Erythroblast (primary cell): ENCODE data around the gene SLC26A3.

Experiments
- DNase-seq, 2 experiments: peaks; one replicate each; lab custom pipeline; 2025; lab: John Stamatoyannopoulos, UW
- GATA1 ChIP-seq: IDR thresholded peaks from 2 replicates; pipeline ENCODE4 v1.6.1; 2011; ENCODE audit warnings: low read depth, mild to moderate bottlenecking, control low read depth, low read length, moderate library complexity
- POLR2A ChIP-seq: IDR thresholded peaks from 2 replicates; pipeline ENCODE4 v1.6.1; 2011; ENCODE audit warnings: mild to moderate bottlenecking, low read length

Gene SLC26A3

GRCh38 chr7:107834401-107834800 is 31.4 kb upstream of the SLC26A3 start:
- peak; percentile 42 to 66 for DNase-seq
- TF ChIP-seq POLR2A (no peak), GATA1 (no peak)

- DNase-seq: peak; percentile 90 to 95
- TF ChIP-seq POLR2A: peak; percentile 85
- no peak for TF ChIP-seq GATA1
Measured at GRCh38 chr7:107833684-107834106, 30.7 kb upstream of the SLC26A3 start.

GRCh38 chr7:107830420-107830819 is 27.4 kb upstream of the SLC26A3 start:
- no peak for DNase-seq
- TF ChIP-seq GATA1 (no peak), POLR2A (no peak)

DNA sequence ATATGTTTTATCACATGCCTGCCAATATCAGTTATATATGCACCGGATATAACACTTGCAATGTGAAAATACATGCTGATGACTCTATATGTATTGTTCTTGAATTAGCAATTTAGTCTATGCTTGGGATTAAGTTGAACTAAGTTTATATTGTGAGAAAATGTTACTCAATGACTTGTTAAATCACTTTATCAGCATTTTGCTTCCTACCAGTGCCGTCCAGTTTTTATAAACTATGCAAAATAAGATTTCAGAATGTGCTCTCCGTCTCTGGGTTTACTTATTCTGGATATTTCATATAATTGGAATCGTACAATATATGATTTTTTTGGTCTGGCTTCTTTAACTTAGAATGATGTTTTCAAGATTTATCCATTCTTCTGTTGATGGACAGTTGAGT is 25.5 kb upstream of the SLC26A3 start:
- TF ChIP-seq GATA1: no peak
- TF ChIP-seq POLR2A: no peak
- no peak for DNase-seq

GRCh38 chr7:107827501-107827900 is 24.5 kb upstream of the SLC26A3 start:
- DNase-seq: no peak

GRCh38 chr7:107826451-107826850 is 23.4 kb upstream of the SLC26A3 start:
- TF ChIP-seq POLR2A (no peak), GATA1 (no peak)

More at GRCh38 chr7:107827501-107827900, 24.5 kb upstream of the SLC26A3 start:
- no peak for TF ChIP-seq GATA1
- no peak for TF ChIP-seq POLR2A

GRCh38 chr7:107824858-107825257 is 21.8 kb upstream of the SLC26A3 start:
- TF ChIP-seq GATA1 (no peak), POLR2A (no peak)
- no peak for DNase-seq

More at GRCh38 chr7:107826451-107826850, 23.4 kb upstream of the SLC26A3 start:
- DNase-seq: no peak

GRCh38 chr7:107818622-107819021 is 15.6 kb upstream of the SLC26A3 start:
- TF ChIP-seq POLR2A (no peak), GATA1 (no peak)
- DNase-seq: no peak

- no peak for TF ChIP-seq GATA1
- no peak for TF ChIP-seq POLR2A
- DNase-seq: no peak
Measured at GRCh38 chr7:107816011-107816566, 13.1 kb upstream of the SLC26A3 start.

GRCh38 chr7:107815254-107815882 is 12.3 kb upstream of the SLC26A3 start:
- no peak for DNase-seq
- TF ChIP-seq POLR2A: no peak
- TF ChIP-seq GATA1: no peak

DNA sequence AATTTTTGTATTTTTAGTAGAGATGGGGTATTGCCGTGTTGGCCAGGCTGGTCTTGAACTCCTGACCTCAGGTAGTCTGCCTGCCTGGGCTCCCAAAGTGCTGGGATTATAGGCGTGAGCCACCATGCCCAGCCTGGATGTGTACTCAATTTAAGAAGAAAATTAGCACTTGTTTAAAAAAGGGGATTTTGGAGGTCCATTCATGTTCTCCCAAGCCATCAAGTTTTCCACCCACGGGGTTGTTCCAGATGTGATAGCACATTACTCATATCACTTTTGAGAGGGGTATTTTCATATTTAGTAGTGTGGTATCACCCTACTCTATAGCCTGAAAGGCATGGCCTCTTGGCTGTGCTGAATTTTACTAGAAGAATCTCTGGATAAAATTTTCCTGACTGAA is 10.5 kb upstream of the SLC26A3 start:
- DNase-seq: no peak
- TF ChIP-seq POLR2A: no peak
- no peak for TF ChIP-seq GATA1

- DNase-seq: no peak
- TF ChIP-seq GATA1: no peak
- TF ChIP-seq POLR2A: no peak
Measured at GRCh38 chr7:107811934-107812333, 8.9 kb upstream of the SLC26A3 start.

DNA sequence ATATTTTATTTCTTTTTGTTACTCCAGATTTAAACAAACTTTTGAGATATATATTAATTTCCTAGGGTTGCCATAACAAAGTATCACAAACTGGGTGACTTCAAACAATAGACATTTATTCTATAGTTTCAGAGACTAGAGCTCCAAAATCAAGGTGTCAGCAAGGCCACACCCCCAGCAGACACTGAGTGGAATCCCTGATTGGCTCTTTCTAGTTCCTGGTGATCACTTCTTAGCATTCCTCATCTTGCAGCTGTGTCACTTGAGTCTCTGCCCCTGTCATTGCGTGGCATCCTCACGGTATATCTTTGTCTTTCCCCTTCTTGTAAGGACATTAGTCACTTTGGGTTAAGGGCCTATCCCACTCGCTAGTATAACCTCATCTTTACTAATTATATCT is 7.6 kb upstream of the SLC26A3 start:
- TF ChIP-seq GATA1: no peak
- no peak for TF ChIP-seq POLR2A

GRCh38 chr7:107809179-107809578 is 6.2 kb upstream of the SLC26A3 start:
- DNase-seq: no peak
- no peak for TF ChIP-seq GATA1
- no peak for TF ChIP-seq POLR2A

More for the DNA sequence above, 7.6 kb upstream of the SLC26A3 start:
- peak in 1 of 2 experiments; percentile 4 for DNase-seq

DNA sequence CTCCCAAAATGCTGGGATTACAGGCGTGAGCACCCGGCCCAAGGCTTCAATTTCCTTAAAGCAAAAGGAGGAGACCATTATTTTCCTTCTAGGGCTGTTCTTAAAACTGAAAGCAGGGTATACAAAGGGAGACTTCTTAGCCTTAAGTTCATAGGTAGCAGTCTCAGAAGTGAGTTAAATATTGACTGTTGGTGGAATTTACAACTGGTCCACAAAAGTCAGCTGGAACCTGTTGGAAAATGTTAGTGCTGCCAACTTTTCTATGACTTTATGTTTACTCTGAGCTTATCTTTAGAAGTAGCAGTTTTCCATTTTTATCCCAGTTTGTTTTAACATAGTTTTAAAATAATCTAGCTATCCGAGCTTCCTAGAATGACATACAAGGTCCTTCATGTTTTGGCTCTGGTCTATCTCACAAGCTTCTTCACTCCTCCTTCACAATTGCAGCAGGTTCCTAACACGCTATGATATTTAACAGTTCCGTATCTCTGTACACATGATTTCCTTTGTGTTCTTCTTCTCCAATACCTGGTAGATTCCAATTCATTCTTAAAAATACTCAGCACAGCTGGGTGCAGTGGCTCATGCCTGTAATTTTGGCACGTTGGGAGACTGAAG is 3.3 kb downstream of the SLC26A3 start:
- no peak for DNase-seq
- TF ChIP-seq POLR2A (no peak), GATA1 (no peak)
